DMS 273 (cell line): ENCODE measurements around the gene MOV10L1.
A peak's percentile ranks its signal among the peaks of the same experiment; 100 is the strongest.

Experiments
- DNase-seq: peaks from one replicate; lab custom pipeline; 2025; ENCODE audit not compliant: unreplicated experiment; lab: John Stamatoyannopoulos, UW

MOV10L1 gene

DNA sequence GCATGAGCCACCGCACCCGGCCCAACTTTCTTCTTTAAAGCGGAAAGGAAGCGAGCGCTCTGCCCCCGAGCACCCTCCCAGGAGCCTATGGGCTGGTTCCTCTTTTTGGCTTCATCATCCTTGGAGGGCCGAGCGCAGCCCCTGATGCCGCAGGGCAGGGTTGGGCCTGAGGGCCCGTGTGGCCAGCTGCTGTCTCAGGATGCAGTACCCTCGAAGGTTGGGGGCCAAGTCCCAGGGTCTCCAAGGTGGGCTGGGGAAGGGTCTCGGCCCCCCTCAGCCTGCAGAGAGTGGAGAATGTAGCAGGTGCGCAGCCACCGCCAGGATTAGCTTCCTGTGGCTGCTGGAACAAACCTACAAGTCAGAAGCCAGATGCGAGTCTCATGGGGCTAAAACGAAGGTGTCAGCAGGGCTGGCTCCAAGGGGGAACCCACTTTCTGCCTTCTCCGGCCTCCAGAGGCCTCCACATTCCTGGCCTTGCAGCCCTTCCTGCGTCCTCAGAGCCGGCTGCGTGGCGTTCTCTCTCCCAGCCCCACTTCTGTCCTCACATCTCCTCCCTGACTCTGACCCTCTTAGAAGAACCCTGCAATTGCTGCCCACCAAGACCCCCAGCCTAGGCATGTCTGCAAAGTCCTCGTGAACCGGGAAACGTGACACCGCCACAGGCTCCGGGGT, 83.6 kb downstream of the MOV10L1 start:
- DNase-seq, result no peak

DNA sequence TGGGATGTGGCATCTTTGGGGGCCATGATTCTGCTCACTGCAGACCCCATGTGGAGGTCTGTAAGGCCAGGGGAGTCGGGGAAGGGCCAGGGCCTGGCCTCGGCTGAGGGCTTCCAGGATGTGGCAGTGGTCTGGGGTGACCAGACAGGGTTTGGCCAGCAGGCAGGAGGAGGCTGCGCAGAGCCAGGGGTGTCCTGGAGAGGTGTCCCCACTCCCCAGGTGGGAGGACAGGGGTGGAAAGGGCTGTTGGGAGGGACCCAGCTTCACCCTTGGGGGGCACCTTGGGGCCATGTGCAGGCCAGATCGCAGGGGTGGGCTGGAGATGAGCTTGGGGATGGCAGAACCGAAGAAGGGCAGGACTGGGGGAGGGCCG, 84.2 kb downstream of the MOV10L1 start:
- no peak for DNase-seq

GRCh38 chr22:50174382-50175190, 84.8 kb downstream of the MOV10L1 start:
- no peak for DNase-seq

DNA sequence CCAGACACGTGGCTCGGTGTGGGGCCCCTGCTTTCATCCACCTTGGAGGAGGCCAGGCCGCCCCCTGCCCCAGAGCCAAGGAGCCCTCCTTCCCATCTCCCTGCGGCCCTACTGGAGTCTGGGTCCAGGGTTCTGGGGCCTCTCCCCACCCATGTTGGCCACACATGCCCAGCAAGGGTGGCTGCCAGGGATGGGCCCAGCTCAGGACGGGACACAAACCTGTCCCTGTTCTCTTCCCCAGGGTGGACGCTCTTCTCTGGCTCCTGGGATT, 85.3 kb downstream of the MOV10L1 start:
- no peak for DNase-seq

DNA sequence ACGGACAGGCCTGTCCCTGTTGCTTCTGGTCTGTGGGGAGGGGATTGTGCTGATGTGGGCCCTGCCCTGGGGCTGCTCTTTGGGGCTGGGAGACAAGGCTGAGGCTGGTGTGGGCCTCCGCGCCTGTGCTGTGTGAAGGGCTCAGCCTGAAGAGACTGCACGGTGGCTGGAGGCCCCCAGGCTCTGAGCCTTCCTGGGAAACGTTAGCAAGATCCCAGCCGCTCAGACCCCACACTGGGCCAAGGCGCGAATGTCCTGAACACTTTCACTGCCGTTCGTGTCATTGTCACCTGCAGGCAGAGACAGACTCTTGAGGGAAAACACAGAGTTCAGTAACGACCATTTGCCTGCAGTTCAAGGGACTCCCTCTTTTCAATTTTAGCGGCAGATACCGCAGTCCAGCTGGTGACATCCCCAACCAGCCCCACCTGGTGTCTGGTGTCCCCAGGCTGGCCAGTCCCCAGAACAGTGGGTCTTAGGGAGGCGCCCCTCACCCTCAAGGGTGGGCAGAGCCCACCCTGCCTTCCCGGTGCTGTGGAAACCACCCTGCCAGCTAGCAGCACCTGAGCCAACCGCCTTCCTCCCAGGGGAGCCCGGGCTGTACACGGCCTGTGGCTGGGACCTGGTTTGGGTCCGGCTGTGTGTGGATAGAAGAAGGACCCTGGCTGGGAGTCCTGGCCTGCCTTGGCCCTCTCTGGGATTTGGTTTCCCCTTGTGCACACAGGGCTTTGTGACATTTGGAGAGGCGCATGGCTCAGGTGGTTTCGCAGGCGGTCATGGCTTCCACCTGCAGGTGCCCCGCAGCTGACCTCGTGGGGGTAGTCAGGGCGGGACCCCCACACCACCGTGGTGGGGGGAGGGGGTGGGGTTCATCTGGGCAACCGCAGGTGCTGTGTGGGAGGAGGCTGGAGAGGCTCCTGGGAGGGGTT, 86.4 kb downstream of the MOV10L1 start:
- no peak for DNase-seq

GRCh38 chr22:50176850-50177536, 87.2 kb downstream of the MOV10L1 start:
- DNase-seq, result no peak

DNA sequence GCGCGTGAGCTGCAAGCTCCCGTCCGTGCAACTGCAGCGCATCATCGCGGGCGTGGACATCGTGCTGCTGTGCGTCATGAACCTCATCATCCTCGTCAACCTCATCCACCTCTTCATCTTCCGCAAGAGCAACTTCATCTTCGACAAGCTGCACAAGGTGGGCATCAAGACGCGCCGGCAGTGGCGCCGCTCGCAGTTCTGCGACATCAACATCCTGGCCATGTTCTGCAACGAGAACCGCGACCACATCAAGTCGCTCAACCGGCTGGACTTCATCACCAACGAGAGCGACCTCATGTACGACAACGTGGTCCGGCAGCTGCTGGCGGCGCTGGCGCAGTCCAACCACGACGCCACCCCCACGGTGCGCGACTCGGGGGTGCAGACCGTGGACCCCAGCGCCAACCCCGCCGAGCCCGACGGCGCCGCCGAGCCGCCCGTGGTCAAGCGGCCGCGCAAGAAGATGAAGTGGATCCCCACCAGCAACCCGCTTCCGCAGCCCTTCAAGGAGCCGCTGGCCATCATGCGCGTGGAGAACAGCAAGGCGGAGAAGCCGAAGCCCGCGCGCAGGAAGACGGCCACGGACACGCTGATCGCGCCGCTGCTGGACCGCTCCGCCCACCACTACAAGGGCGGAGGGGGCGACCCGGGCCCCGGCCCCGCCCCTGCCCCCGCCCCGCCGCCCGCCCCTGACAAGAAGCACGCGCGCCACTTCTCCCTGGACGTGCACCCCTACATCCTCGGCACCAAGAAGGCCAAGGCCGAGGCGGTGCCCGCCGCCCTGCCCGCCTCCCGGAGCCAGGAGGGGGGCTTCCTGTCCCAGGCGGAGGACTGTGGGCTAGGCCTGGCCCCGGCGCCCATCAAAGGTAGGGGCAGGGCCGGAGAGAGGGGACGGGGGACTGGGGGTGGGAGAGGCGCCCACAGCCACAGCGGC, 88.0 kb downstream of the MOV10L1 start:
- no peak for DNase-seq

- no peak for DNase-seq
These were observed 88.7 kb downstream of the MOV10L1 start for GRCh38 chr22:50178471-50178864.

GRCh38 chr22:50178871-50179869, 89.4 kb downstream of the MOV10L1 start:
- no peak for DNase-seq

DNA sequence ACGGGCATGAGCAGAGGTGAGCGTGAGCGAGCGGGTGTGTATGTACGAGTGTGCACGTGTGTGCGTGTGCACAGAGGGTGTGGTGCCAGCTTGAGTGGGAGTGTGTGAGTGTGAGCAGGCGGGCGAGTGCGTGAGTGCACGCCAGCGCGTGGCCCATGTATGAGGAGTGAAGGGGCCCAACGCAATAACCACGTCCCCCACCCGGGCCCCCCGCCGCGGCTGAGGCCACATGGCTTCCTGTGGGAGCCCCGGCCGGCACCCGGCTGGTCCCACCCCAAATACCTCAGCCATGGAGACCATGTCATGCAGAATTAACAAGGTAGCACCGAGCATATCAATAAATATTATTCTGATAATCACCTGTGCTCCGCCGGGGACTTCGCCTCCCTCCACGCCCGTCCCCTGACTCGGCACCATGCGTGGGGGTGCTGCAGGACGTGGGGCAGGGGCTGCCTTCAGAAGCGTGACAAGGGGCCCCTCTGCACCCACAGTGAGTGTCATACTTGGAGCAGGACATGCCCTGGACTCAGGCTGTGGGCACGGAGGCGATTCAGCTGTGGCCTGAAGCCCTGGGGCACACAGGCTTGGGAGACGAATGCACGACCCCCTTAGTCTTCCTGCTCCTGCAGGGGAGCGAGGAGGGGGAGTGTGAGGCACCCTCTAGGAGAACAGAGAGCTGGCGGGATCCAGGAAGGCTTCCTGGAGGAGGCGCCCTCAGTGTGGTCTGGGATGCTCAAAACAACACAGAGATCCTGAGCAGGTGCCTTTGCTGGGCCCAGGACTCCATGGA, 90.3 kb downstream of the MOV10L1 start:
- no peak for DNase-seq

GRCh38 chr22:50180727-50181521, 91.1 kb downstream of the MOV10L1 start:
- DNase-seq, result no peak

- peak; percentile 22 for DNase-seq
These were observed 92.6 kb downstream of the MOV10L1 start for GRCh38 chr22:50182176-50183081.

DNA sequence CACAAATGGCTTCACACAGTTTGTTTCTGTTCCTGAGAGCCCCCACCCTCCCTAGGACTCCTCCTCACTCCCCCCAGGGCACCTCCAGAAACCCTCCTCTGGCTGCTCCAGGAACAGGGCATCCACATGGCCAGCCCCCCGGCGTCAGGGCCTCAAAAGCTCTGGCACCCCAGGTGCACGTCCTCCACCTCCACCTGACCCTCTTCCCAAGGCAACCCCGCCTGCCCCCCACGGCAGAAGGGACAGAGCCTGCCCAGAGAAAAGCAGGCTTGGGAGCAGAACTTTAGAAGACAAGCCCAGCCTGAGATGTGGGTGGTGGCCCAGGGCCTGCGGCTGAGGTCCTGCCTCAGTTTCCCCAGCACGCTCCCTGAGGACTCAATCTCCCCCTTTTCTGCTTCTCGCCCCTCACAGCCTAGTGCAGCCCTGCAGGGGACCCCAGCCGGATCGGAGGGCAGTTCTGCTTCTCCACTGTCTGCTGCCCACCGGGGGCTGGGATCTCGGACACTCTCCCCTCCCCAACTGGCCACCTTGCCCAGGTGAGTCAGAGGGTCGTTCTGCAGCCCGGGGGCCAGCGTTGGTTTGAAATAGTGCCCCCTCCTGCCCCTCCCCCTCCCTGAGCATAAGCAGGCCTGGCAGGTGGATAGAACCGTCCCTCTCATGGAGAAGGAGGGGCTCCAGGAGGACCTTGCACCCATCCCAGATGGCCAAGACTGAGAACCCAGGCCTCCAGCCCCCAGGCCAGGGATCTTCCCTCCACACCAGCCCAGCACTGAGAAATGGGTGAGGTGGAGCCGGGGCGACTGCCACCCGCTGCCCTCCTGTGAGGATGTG, 93.5 kb downstream of the MOV10L1 start:
- no peak for DNase-seq

DNA sequence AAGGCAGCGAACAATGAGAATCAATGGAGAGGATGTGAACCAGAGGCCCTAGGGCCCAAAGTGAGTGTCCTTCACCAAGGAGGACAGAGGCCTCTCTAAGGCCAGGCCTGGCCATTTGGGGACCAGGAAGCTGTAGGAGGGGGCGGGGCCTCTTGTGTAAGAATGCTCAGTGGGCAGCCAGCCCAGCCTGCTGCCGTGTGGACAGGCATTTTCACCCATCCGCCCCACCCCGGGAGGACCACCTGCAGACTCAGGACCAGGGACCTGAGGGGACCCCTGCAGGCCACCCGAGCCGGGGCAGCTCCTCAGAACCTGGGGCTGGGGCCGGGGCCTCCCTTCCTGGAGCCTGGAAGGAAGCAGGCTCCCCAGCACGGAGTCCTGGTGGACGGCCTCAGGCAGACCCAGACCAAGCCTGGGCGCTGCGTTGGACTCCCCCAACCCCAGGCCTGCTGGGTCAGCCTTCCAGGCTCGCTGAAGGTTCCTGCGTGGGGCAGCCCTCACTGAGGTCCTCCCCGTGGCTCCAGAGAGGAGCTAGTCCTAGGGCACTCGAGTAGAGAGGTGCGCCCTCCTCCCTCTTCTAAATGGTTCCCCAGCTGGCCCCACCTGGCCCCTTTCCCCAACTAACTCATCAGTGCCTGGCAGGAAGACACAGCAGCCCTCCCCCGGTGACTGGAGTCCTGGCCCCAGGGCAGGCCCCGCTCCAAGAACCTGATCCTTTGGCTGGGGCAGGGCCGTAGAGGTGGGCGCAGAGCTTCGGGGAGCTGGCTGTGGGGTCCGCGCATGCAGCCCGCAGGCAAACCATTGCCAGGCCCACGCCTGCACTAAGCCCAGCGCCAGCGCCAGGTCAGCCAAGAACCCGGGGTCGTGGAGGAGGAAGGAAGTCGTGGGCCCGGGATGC, 94.4 kb downstream of the MOV10L1 start:
- peak; percentile 42 for DNase-seq
